HG02759 (cell line): ENCODE data around the gene ADAM11.

ENCODE experiments used
- ATAC-seq: cut with Tn5 transposase; IDR thresholded peaks from one replicate; pipeline ENCODE4 v1.9.1; 2021; ENCODE audit warnings: mild to moderate bottlenecking, moderate library complexity; ENCODE audit not compliant: unreplicated experiment

ADAM11 gene

GRCh38 chr17:44829523-44830358 lies 71.0 kb downstream of the ADAM11 start, which contains the start of gene GJC1:
Gene GJC1 (minus strand): TSS chr17:44830287. CDS start chr17:44805817, 24,470 bp downstream.
- no peak for ATAC-seq

GRCh38 chr17:44830359-44831288 lies 71.8 kb downstream of the ADAM11 start:
- ATAC-seq, result no peak

GRCh38 chr17:44831371-44831770 lies 72.6 kb downstream of the ADAM11 start:
- no peak for ATAC-seq
